GM06990 (cell line): ENCODE measurements around the gene ETNPPL.

Source experiments
- DNase-seq: peaks from one replicate; pipeline ENCODE4 v3.0.0-alpha.2; 2011; ENCODE audit not compliant: insufficient read length; ENCODE audit errors: extremely low read depth
- H3K27me3 ChIP-seq: replicated peaks from 2 replicates; pipeline ENCODE4 v1.6.0; 2011; ENCODE audit warnings: low read length; ENCODE audit not compliant: control insufficient read depth, insufficient read depth
- H3K36me3 ChIP-seq: 2 replicates; pipeline ENCODE4 v1.5.1; 2011; ENCODE audit warnings: low read length; ENCODE audit not compliant: control insufficient read depth, insufficient read depth
- H3K4me3 ChIP-seq: replicated peaks from 2 replicates; pipeline ENCODE4 v1.5.1; 2011; ENCODE audit warnings: low read depth, mild to moderate bottlenecking, control low read depth, low read length
- TF ChIP-seq, protein P1 (sequence below): IDR thresholded peaks from 2 replicates; pipeline ENCODE4 v1.5.1; 2011; ENCODE audit warnings: low read length, control low read depth, mild to moderate bottlenecking, inconsistent platforms; ENCODE audit not compliant: insufficient read depth, poor library complexity, severe bottlenecking

ETNPPL gene

DNA sequence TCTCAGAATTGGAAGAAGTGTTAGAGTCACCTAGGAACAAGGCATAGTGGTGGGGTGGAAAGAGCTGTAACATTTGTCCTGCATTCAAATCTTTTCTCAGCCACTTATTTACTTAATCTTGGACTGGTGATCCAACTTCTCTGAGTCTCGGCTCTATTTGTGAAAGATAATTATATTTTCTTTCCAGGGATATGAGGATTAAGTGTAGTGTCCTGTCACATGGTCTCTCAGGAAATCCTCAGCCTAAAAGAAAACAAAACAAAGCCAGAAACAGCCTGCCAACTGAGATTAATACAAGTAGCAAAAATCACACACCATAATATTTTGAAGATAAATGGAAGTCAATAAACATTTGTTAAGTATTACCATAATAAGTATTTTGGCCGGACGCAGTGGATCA, 33.3 kb upstream of the ETNPPL start:
- Histone ChIP-seq H3K27me3 (no peaks in the 10 kb centered on the region), H3K4me3 (no peak overlapping the region), H3K36me3 (no peaks in the 10 kb centered on the region)
- DNase-seq = no peak
- TF ChIP-seq, protein P1, sequence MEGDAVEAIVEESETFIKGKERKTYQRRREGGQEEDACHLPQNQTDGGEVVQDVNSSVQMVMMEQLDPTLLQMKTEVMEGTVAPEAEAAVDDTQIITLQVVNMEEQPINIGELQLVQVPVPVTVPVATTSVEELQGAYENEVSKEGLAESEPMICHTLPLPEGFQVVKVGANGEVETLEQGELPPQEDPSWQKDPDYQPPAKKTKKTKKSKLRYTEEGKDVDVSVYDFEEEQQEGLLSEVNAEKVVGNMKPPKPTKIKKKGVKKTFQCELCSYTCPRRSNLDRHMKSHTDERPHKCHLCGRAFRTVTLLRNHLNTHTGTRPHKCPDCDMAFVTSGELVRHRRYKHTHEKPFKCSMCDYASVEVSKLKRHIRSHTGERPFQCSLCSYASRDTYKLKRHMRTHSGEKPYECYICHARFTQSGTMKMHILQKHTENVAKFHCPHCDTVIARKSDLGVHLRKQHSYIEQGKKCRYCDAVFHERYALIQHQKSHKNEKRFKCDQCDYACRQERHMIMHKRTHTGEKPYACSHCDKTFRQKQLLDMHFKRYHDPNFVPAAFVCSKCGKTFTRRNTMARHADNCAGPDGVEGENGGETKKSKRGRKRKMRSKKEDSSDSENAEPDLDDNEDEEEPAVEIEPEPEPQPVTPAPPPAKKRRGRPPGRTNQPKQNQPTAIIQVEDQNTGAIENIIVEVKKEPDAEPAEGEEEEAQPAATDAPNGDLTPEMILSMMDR = no peak

DNA sequence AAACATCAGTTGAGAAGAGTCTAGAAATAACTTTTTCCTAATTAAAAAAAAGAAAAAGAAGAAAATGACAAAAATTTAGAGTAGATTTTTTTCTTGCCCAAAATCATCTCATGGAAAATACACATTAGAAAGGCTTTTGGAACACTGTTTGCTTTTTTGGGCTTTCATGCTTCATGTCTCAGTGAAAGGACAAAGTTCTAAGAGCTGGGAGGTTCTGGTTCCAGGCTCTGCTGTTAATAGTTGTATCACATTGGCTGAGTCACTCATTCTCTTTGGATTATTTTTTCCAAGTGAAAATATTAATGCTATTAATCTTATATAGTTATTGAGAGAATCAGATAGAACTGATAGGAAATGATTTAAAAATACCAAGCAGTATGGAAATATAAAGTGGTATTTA, 32.9 kb upstream of the ETNPPL start:
- Histone ChIP-seq H3K27me3 (no peaks in the 10 kb centered on the region), H3K36me3 (no peaks in the 10 kb centered on the region), H3K4me3 (no peak overlapping the region)
- TF ChIP-seq, protein P1 = no peak
- DNase-seq = no peak

DNA sequence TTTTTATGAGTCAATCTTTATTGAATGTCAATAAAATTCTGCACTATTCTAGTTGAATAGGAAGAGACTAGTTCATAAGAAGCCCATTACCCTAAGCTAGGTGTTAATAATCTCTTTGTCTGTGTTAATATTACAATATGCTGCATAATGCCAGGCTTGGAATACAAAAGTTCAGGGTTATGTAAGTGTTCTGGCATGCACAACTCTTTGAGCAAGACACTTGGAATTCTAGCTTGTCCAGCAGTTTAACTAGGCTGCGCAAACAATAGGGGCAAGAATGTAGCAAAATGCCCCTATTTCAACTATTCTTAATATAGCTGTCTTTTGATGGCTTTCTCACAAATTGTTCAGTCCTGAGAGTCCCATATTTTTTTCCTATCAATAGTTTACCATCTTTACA, 31.3 kb upstream of the ETNPPL start:
- DNase-seq = no peak
- TF ChIP-seq, protein P1 = no peak
- no peaks in the 10 kb centered on the region for H3K27me3 ChIP-seq
- H3K36me3 ChIP-seq = no peaks in the 10 kb centered on the region
- H3K4me3 ChIP-seq = no peak overlapping the region

DNA sequence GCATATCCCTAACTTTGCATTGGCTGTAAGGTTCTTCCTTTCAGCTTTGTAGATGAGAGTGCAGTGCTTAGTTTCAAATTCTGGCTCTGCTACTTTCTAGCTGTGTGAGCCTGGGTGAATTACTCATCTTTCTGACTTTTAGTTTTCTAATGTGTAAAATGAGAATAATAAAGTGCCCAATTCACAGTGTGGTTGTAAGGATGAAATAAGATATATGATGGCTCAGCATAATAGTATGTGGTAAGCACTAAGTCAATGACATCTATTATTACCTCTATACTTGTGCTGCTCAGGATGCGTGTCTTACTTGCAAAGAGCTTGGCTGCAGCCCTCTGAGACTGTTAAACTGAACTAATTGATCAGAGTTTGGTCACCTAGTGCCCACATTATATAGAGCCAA, 30.6 kb upstream of the ETNPPL start:
- TF ChIP-seq, protein P1 = no peak
- Histone ChIP-seq H3K4me3 (no peak overlapping the region), H3K36me3 (no peaks in the 10 kb centered on the region), H3K27me3 (no peaks in the 10 kb centered on the region)
- no peak for DNase-seq

DNA sequence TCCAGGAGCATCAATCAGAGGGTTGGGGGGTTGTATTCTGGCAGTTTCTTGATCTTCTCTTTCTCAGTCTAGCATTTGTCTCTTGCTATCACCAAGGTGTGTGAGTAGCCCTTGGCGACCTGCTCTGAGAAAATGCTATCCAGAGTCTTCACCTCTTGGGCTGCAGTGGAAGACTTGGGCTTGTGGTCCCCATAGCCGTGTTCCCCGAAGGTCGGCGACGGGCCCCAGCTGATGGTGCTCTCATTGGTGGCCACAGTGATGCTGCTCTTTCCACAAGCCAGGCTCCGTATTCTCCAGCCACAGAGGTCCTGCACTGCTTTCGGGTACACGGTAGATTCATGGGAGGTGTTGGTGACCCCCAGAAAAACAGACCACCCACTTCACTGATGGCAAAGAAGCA, 25.9 kb upstream of the ETNPPL start:
- Histone ChIP-seq H3K27me3 (no peaks in the 10 kb centered on the region), H3K4me3 (no peak overlapping the region), H3K36me3 (no peaks in the 10 kb centered on the region)
- TF ChIP-seq, protein P1 = no peak
- no peak for DNase-seq

DNA sequence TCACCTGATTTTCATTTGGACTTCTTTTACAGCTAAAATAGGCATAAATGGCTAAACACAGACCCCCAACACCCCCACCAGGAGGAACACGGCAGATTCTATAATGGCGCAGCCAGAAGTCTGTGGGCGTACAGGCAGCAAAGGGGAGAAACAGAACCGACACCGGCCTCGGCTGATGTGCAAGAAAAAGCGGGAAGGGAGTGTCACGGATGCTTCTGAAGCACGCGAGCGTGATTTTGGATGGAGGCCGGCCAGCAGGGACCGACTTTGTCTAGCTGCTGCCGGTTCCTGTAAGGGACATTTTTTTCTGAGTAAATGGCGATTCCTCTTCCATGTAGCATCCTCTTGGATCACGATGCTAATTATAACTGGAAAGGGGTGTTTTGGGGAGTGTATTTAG, 24.9 kb upstream of the ETNPPL start:
- Histone ChIP-seq H3K4me3 (no peak overlapping the region), H3K27me3 (no peaks in the 10 kb centered on the region), H3K36me3 (no peaks in the 10 kb centered on the region)
- DNase-seq = no peak
- TF ChIP-seq, protein P1 = no peak
